GM23338 (cell line): ENCODE results near the gene MAN1C1. TPM values are rescaled to one million over a fixed set of nuclear protein-coding genes. Genes with fewer than 3 reads are reported as not detected.

Experiments used
- ATAC-seq: fragments of 200-7000 bp; cut with Tn5 transposase; 3 replicates; pipeline ENCODE4 v1.9.1; 2020
- DNase-seq: peaks from one replicate; pipeline ENCODE4 v3.0.0-alpha.2; 2015; ENCODE audit warnings: low spot score
- H2AFZ ChIP-seq: fragments of 200-600 bp; sonication (generic); 2 replicates; pipeline ENCODE4 v1.8.0; 2016; ENCODE audit warnings: antibody characterized with exemption, mild to moderate bottlenecking, moderate library complexity
- H3F3A ChIP-seq: fragments of 200-600 bp; sonication (generic); replicated peaks from 2 replicates; pipeline ENCODE4 v1.8.0; 2017; ENCODE audit warnings: antibody characterized with exemption, mixed run types, low read depth
- H3K27ac ChIP-seq: fragments of 200-600 bp; sonication (generic); 2 replicates; pipeline ENCODE4 v1.6.1; 2016; ENCODE audit warnings: low read depth
- H3K27me3 ChIP-seq: fragments of 200-600 bp; sonication (generic); 2 replicates; pipeline ENCODE4 v1.8.0; 2016; ENCODE audit warnings: mild to moderate bottlenecking, mixed run types, moderate library complexity; ENCODE audit not compliant: insufficient read depth
- H3K36me3 ChIP-seq: fragments of 200-600 bp; sonication (generic); 2 replicates; pipeline ENCODE4 v1.8.0; 2016; ENCODE audit warnings: mild to moderate bottlenecking; ENCODE audit not compliant: insufficient read depth
- H3K4me1 ChIP-seq: fragments of 200-600 bp; sonication (generic); 2 replicates; pipeline ENCODE4 v1.8.0; 2016; ENCODE audit warnings: mild to moderate bottlenecking, moderate library complexity; ENCODE audit not compliant: insufficient read depth
- H3K4me2 ChIP-seq: fragments of 200-600 bp; sonication (generic); 2 replicates; pipeline ENCODE4 v1.7.1; 2017; ENCODE audit warnings: mixed run types
- H3K4me3 ChIP-seq: fragments of 200-600 bp; sonication (generic); 2 replicates; pipeline ENCODE4 v1.6.1; 2016; ENCODE audit warnings: mixed run types
- H3K79me2 ChIP-seq: fragments of 200-600 bp; sonication (generic); replicated peaks from 2 replicates; pipeline ENCODE4 v1.8.0; 2017; ENCODE audit warnings: mild to moderate bottlenecking; ENCODE audit not compliant: insufficient read depth
- H3K9me2 ChIP-seq: fragments of 200-600 bp; sonication (generic); 2 replicates; pipeline ENCODE4 v1.8.0; 2017; ENCODE audit not compliant: insufficient read depth
- H4K20me1 ChIP-seq: fragments of 200-600 bp; sonication (generic); replicated peaks from 2 replicates; pipeline ENCODE4 v1.8.0; 2017; ENCODE audit warnings: mild to moderate bottlenecking; ENCODE audit not compliant: insufficient read depth
- H3K27ac Mint-ChIP-seq: 2 replicates; pipeline ENCODE4 v1.8.0; 2020; ENCODE audit warnings: inconsistent platforms, mild to moderate bottlenecking, moderate library complexity, mixed read lengths
- H3K27me3 Mint-ChIP-seq: 3 replicates; pipeline ENCODE4 v1.8.0; 2022; ENCODE audit warnings: low read depth, mild to moderate bottlenecking, moderate library complexity, mixed read lengths, inconsistent platforms; ENCODE audit not compliant: insufficient read depth, poor library complexity
- H3K36me3 Mint-ChIP-seq: 3 replicates; pipeline ENCODE4 v1.8.0; 2021; ENCODE audit warnings: low read depth, mild to moderate bottlenecking, inconsistent platforms, moderate library complexity, mixed read lengths
- H3K4me1 Mint-ChIP-seq: 3 replicates; pipeline ENCODE4 v1.8.0; 2020; ENCODE audit warnings: mild to moderate bottlenecking, inconsistent platforms, mixed read lengths
- H3K4me3 Mint-ChIP-seq: 3 replicates; pipeline ENCODE4 v1.8.0; 2021; ENCODE audit warnings: moderate library complexity, mild to moderate bottlenecking, inconsistent platforms, mixed read lengths
- H3K9me3 Mint-ChIP-seq: 3 replicates; pipeline ENCODE4 v1.8.0; 2020; ENCODE audit warnings: moderate library complexity, mild to moderate bottlenecking, inconsistent platforms, mixed read lengths
- CREB1 ChIP-seq: fragments of 250-450 bp; sonication (Bioruptor Pico); IDR thresholded peaks from 2 replicates; pipeline ENCODE4 v1.5.0; 2020; ENCODE audit warnings: low read depth, mild to moderate bottlenecking, moderate library complexity
- EZH2 ChIP-seq: fragments of 200-600 bp; sonication (generic); IDR thresholded peaks from one replicate; pipeline ENCODE4 v1.8.0; 2017; ENCODE audit warnings: antibody characterized with exemption, mild to moderate bottlenecking, low read depth; ENCODE audit not compliant: unreplicated experiment
- EZH2phosphoT487 ChIP-seq: fragments of 200-600 bp; sonication (generic); IDR thresholded peaks from one replicate; pipeline ENCODE4 v1.8.1; 2018; ENCODE audit warnings: antibody characterized with exemption; ENCODE audit not compliant: unreplicated experiment
- JUNB ChIP-seq: IDR thresholded peaks from one replicate; pipeline ENCODE4 v1.6.1; 2016; ENCODE audit warnings: antibody characterized with exemption; ENCODE audit not compliant: unreplicated experiment
- NANOG ChIP-seq: IDR thresholded peaks from 2 replicates; pipeline ENCODE4 v1.6.1; 2016; ENCODE audit warnings: antibody characterized with exemption, borderline replicate concordance
- POLR2AphosphoS5 ChIP-seq: IDR thresholded peaks from 2 replicates; pipeline ENCODE4 v1.6.1; 2016; ENCODE audit warnings: antibody characterized with exemption, low read depth
- REST ChIP-seq: IDR thresholded peaks from one replicate; pipeline ENCODE4 v1.6.1; 2018; ENCODE audit warnings: antibody characterized with exemption; ENCODE audit not compliant: unreplicated experiment
- STAT1 ChIP-seq: IDR thresholded peaks from one replicate; pipeline ENCODE4 v1.6.1; 2016; ENCODE audit warnings: antibody characterized with exemption; ENCODE audit not compliant: unreplicated experiment
- ZNF114 ChIP-seq: fragments of 250-450 bp; sonication (Bioruptor Pico); IDR thresholded peaks from 2 replicates; pipeline ENCODE4 v1.5.0; 2020; ENCODE audit warnings: mild to moderate bottlenecking, moderate library complexity
- ZNF331 ChIP-seq: fragments of 250-450 bp; sonication (Bioruptor Pico); IDR thresholded peaks from 2 replicates; pipeline ENCODE4 v1.5.0; 2020; ENCODE audit warnings: low read depth, mild to moderate bottlenecking, moderate library complexity
- ZNF462 ChIP-seq: fragments of 250-450 bp; sonication (Bioruptor Pico); IDR thresholded peaks from 2 replicates; pipeline ENCODE4 v1.5.0; 2020; ENCODE audit warnings: mild to moderate bottlenecking, moderate library complexity
- polyA plus RNA-seq: library from polyadenylated mRNA; unstranded; fragments of >200 nt; fragmentation: Nextera tagmentation; extraction: Ambion mirVana; gene quantifications from 2 replicates; pipeline ENCODE4 v1.2.1, GENCODE V29; 2016
- total RNA-seq: library from RNA; depleted of rRNA; stranded (reverse); fragments of >200 nt; shearing (Covaris generic); gene quantifications from 2 replicates; pipeline ENCODE4 v1.2.3, GENCODE V29; 2014
- TF ChIP-seq, protein P1 (sequence below), 2 experiments: fragments of 200-600 bp in 1 of 2; sonication (generic) in 1 of 2; conservative IDR thresholded peaks; 2 replicates each; pipeline versions ENCODE4 v1.5.1 to v1.6.1; 2016 to 2017; ENCODE audit warnings: antibody characterized with exemption in 2 of 2, low read depth in 2 of 2, mild to moderate bottlenecking in 2 of 2, moderate library complexity in 1 of 2
- TF ChIP-seq, protein P2 (sequence below): IDR thresholded peaks from 2 replicates; pipeline ENCODE4 v1.6.1; 2016; ENCODE audit warnings: antibody characterized with exemption

The MAN1C1 gene
- total and polyA plus RNA-seq, 2 experiments from 2014 or later: 5.4 to 13.6 TPM

- H3K36me3 ChIP-seq: no peaks in the 10 kb centered on the region
- Mint-ChIP-seq H3K9me3 (no peaks in the 10 kb centered on the region; the same call in 2 of the 3 replicates), H3K4me3 (no peak overlapping the region), H3K4me1 (peaks cover 36% of the 10 kb centered on the region), H3K27ac (no peak overlapping the region), H3K27me3 (peaks cover 15% of the 10 kb centered on the region), H3K36me3 (no peaks in the 10 kb centered on the region; the same call in 2 of the 3 replicates)
- H3K4me1 ChIP-seq: peaks cover 27% of the 10 kb centered on the region
- H3K4me2 ChIP-seq: peak overlapping the region; percentile 43
- no peaks in the 10 kb centered on the region for H3K79me2 ChIP-seq
- no peaks in the 10 kb centered on the region for H3K9me2 ChIP-seq
- no peaks in the 10 kb centered on the region for H3K27me3 ChIP-seq
- 0 out of 2 replicates have a peak overlapping the region, but pooled peaks have one; percentile 36 for H3K27ac ChIP-seq
- TF ChIP-seq POLR2AphosphoS5 (no peak), ZNF462 (no peak), JUNB (no peak), REST (no peak), ZNF331 (no peak), CREB1 (CRISPR knock-in tag) (no peak), EZH2phosphoT487 (no peak), EZH2 (no peak), STAT1 (no peak), ZNF114 (no peak), NANOG (no peak)
- TF ChIP-seq, protein P1, sequence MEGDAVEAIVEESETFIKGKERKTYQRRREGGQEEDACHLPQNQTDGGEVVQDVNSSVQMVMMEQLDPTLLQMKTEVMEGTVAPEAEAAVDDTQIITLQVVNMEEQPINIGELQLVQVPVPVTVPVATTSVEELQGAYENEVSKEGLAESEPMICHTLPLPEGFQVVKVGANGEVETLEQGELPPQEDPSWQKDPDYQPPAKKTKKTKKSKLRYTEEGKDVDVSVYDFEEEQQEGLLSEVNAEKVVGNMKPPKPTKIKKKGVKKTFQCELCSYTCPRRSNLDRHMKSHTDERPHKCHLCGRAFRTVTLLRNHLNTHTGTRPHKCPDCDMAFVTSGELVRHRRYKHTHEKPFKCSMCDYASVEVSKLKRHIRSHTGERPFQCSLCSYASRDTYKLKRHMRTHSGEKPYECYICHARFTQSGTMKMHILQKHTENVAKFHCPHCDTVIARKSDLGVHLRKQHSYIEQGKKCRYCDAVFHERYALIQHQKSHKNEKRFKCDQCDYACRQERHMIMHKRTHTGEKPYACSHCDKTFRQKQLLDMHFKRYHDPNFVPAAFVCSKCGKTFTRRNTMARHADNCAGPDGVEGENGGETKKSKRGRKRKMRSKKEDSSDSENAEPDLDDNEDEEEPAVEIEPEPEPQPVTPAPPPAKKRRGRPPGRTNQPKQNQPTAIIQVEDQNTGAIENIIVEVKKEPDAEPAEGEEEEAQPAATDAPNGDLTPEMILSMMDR (conservative IDR thresholded peaks at IDR 0.05; ENCODE audit: low read depth in 2 of 2): no peak
- TF ChIP-seq, protein P2, sequence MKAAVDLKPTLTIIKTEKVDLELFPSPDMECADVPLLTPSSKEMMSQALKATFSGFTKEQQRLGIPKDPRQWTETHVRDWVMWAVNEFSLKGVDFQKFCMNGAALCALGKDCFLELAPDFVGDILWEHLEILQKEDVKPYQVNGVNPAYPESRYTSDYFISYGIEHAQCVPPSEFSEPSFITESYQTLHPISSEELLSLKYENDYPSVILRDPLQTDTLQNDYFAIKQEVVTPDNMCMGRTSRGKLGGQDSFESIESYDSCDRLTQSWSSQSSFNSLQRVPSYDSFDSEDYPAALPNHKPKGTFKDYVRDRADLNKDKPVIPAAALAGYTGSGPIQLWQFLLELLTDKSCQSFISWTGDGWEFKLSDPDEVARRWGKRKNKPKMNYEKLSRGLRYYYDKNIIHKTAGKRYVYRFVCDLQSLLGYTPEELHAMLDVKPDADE: no peak
- H3F3A ChIP-seq: no peaks in the 10 kb centered on the region
- H3K4me3 ChIP-seq: no peak overlapping the region
- DNase-seq: peak; percentile 49
- H4K20me1 ChIP-seq: no peaks in the 10 kb centered on the region
- peak; percentile 69 for ATAC-seq
- H2AFZ ChIP-seq: no peak overlapping the region
These were observed 130.6 kb downstream of the MAN1C1 start for GRCh38 chr1:25747046-25747719.
